ENCODE measurements around the gene VWA5B1.
A peak's percentile ranks its signal among the peaks of the same experiment; 100 is the strongest.

Gene VWA5B1

DNA sequence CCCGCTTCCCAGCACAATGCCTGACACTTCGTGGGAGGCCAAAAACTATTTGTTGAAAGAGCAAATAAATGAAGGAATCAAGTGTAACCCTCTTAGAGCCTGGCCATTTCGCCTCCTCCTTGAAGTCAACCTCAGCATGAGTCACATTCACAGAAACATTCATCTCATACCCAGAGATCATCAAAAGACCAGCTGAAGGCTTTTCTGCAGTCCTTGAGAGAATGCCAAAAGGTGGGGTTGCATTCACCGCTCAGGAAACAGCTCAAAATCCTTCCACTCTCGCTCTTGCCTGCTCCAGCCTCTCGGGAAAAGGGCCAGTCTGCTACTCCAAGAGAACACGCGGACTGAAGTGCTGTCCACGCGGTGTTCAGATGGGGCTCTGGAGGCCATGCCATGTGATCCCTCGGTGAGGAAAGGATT is 90.0 kb downstream of the VWA5B1 start:
- peak; percentile 66 for DNase-seq (ENCODE audit: extremely low read depth, low read depth)
- TF ChIP-seq, protein P1, sequence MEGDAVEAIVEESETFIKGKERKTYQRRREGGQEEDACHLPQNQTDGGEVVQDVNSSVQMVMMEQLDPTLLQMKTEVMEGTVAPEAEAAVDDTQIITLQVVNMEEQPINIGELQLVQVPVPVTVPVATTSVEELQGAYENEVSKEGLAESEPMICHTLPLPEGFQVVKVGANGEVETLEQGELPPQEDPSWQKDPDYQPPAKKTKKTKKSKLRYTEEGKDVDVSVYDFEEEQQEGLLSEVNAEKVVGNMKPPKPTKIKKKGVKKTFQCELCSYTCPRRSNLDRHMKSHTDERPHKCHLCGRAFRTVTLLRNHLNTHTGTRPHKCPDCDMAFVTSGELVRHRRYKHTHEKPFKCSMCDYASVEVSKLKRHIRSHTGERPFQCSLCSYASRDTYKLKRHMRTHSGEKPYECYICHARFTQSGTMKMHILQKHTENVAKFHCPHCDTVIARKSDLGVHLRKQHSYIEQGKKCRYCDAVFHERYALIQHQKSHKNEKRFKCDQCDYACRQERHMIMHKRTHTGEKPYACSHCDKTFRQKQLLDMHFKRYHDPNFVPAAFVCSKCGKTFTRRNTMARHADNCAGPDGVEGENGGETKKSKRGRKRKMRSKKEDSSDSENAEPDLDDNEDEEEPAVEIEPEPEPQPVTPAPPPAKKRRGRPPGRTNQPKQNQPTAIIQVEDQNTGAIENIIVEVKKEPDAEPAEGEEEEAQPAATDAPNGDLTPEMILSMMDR (IDR thresholded peaks at IDR 0.05; ENCODE audit: low read depth, low read length): no peak

DNA sequence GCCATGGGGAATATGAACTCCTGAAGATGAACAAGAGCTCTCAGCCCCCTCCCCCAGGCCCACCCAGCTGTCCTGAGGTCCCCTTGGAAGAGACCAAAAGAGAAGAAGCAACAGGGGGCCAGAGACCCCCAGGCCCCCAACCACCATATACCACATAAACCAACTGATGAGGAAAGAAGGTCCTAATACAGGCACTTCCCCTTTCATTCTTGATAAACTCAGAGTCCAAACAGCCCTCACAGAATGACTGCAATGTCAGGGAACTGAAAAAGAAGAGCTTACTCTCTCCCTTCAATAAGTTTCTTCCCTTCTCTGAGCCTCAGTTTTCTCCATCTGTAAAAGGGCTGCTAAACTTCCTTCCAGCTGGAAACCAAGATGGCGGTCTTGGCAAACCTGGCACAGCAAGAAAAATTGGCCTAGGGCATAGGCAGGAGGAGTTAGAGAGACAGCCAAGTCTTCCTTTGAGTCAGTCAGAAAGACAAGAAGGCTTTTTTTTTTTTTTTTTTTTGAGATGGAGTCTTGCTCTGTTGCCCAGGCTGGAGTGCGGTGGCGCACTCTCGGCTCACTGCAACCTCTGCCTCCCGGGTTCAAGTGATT is 90.5 kb downstream of the VWA5B1 start:
- TF ChIP-seq, protein P1 (IDR thresholded peaks at IDR 0.05; ENCODE audit: low read depth, low read length): no peak
- DNase-seq (ENCODE audit: extremely low read depth, low read depth): no peak

GRCh38 chr1:20381961-20382360 is 91.3 kb downstream of the VWA5B1 start:
- no peak for DNase-seq (ENCODE audit: extremely low read depth, low read depth)
- TF ChIP-seq, protein P1 (IDR thresholded peaks at IDR 0.05; ENCODE audit: low read depth, low read length): no peak

- no peak for DNase-seq (ENCODE audit: extremely low read depth, low read depth)
- TF ChIP-seq, protein P1 (IDR thresholded peaks at IDR 0.05; ENCODE audit: low read depth, low read length): no peak
These were observed 92.0 kb downstream of the VWA5B1 start for GRCh38 chr1:20382711-20383110.

GRCh38 chr1:20383631-20384030 is 93.0 kb downstream of the VWA5B1 start:
- DNase-seq (ENCODE audit: extremely low read depth, low read depth): no peak
- TF ChIP-seq, protein P1 (IDR thresholded peaks at IDR 0.05; ENCODE audit: low read depth, low read length): no peak

DNA sequence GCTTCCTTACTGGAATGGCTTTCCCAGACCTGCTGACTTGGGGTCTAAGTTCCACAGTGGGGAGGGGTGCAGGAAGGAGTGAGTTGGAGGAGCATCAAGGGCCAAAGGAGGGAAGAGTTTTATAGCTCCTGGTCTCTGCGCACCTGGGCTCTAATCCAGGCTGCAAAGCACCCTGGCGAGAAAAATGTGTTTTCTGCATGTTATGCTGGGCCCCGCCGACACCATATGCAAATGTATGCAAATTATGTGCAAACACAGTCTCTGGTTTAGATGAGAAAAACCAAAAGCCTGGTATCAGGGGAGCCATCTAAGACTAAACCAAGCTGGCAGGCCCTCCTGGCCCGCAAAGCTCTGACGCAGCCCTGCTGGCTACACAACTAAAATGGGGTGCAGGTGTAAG is 95.0 kb downstream of the VWA5B1 start:
- DNase-seq (ENCODE audit: extremely low read depth, low read depth): no peak

DNA sequence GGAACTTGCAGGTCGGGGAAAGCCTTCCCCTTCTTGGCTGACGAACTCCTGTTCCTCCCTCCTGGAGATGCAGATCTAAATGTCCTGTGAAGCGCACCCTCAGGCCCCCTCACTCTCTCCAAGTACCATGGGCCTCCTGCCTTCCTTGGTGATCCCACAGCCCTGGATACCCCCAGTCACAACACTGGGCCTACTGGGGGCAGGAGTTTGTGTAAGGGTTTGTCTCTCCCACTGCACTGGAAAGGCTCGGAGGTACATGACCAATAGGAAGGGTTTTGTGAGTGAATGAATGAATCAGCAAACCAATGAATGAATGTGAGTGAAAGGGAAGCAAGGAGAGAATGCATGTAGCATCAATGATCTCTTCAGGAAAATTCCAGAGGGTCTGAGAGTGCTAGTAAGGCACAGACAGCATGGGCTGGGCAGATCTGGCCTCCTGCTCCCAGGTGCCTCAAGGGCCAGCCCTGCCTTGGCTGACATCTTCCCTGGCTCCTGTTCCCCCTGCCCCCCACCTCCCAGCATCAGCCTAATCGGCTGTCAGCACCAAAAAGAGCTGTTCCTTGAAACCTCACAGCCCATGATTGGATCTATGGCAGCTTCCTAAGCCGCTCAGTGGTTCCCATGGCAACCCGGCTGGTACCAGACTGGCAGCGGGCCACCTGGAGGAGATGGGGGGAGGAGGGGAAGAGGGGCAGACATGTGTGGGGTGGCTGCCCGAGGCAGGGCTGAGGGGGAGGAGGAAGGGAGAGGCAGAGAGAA is 95.8 kb downstream of the VWA5B1 start:
- no peak for DNase-seq (ENCODE audit: extremely low read depth, low read depth)
- TF ChIP-seq, protein P1 (IDR thresholded peaks at IDR 0.05; ENCODE audit: low read depth, low read length): no peak

More for the DNA sequence above, 95.0 kb downstream of the VWA5B1 start:
- TF ChIP-seq, protein P1 (IDR thresholded peaks at IDR 0.05; ENCODE audit: low read depth, low read length): no peak

Measured in AG09319 (cell line).